Activated naive CD8-positive, alpha-beta T cell treated with anti-CD3 and anti-CD28 coated beads, Interleukin-2, amount 50 U/mL, for 24 hours (primary cell): ENCODE measurements around the gene ARID5A.
A peak's percentile ranks its signal among the peaks of the same experiment; 100 is the strongest.

Experiments
- ATAC-seq: fragments of 150-1000 bp; cut with Tn5 transposase; one replicate; pipeline ENCODE4 v1.10.0; 2021
- DNase-seq: peaks from one replicate; pipeline ENCODE4 v3.0.0; 2021
- H3K27ac Mint-ChIP-seq: one replicate; pipeline ENCODE4 v1.8.0; 2021; ENCODE audit warnings: mild to moderate bottlenecking, mixed read lengths
- H3K27me3 Mint-ChIP-seq: one replicate; pipeline ENCODE4 v1.8.0; 2021; ENCODE audit warnings: mixed read lengths
- H3K36me3 Mint-ChIP-seq: one replicate; pipeline ENCODE4 v1.8.0; 2021; ENCODE audit warnings: low read depth, mixed read lengths
- H3K4me1 Mint-ChIP-seq: one replicate; pipeline ENCODE4 v1.8.0; 2021; ENCODE audit warnings: mixed read lengths
- H3K4me3 Mint-ChIP-seq: one replicate; pipeline ENCODE4 v1.8.0; 2021; ENCODE audit warnings: mild to moderate bottlenecking, moderate library complexity, mixed read lengths
- H3K9me3 Mint-ChIP-seq: one replicate; pipeline ENCODE4 v1.8.0; 2021; ENCODE audit warnings: mixed read lengths

Gene ARID5A

DNA sequence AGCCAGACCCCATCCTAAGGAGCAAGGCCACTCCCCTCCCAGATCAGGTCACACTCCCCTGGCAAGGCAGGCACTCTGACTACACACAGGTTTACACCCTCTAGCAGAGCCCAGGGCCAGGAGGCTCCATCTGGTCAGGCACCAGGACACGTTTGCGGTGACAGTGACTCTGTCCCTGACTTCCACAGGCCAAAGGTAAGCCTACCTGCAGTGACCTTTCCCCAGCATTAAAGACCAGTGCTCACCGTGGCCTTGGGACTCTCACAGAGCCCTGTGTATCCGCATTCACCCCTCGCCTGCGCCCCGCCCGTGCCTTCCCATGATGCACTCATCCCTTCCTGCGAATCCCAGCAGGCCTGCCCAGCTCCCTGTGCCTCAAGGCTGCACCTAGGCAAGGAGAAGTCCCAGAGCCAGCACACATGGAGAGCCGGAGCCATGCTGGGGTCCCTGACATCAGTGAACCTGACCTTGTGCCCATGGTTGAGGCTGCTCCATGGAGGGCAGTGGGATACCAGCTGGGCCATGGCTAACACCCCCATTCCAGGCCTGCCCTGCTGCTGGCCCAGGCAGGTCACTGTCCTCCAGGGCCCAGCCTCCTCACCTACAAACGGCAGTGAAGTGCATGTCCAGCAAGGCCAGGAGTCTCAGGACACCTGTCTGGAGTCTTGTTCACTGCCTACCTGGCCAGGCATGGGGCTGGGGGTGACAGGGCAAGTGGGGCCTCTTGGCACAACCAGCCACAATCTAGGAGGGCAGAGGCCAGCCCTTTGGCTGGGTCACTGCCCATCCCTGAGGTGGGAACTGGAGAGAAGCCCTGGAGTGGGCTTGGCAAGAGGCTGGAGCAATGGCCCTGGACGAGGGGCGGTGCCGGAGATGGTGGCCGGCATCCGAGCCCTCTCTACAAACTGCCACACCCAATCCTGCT lies 34.4 kb upstream of the ARID5A start:
- Mint-ChIP-seq H3K4me1 (peaks cover 11% of the 10 kb centered on the region), H3K4me3 (no peak overlapping the region)
- ATAC-seq: no peak

DNA sequence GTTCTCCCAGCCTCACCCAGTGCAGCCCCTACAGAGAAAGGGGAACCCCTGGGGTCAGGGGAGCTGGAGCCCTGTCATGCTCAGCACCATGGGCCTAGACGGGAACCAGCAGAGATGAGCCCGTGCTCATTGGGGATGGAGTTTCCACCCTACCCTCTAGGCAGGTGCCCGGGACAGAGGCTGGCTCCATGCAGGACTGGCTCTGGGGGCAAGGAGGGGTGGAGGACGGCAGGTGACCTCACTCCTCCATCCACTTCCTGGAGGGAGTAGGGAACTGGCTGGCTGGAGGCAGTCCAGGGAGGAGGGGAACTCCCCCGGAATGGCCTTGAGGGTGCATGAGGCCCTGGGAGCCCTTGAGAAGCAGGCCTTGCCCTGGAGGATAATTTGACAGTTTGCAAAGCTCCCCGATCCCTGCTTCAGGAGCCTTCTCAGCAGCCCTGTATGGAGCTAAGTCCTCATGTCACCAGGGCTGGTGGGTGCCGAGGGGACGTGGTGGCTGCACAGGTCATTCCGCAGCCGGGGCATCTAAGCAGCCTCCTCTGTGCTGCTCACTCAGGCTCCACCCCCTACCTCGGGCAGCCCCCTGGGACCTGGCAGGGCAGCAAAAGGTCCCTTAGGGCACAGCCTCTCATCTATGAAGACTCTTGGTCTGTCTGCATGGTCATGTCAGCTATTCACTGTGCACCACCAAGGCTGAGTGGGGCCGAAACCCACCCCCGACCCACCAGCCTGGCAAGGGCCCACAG lies 33.5 kb upstream of the ARID5A start:
- no peak for DNase-seq
- no peaks in the 10 kb centered on the region for H3K27me3 Mint-ChIP-seq
- H3K4me1 Mint-ChIP-seq: peaks cover 20% of the 10 kb centered on the region
- no peaks in the 10 kb centered on the region for H3K36me3 Mint-ChIP-seq
- ATAC-seq: no peak
- no peak overlapping the region for H3K27ac Mint-ChIP-seq
- no peak overlapping the region for H3K4me3 Mint-ChIP-seq
- no peaks in the 10 kb centered on the region for H3K9me3 Mint-ChIP-seq

More for the DNA sequence above, 34.4 kb upstream of the ARID5A start:
- Mint-ChIP-seq H3K27me3 (no peaks in the 10 kb centered on the region), H3K9me3 (no peaks in the 10 kb centered on the region), H3K36me3 (no peaks in the 10 kb centered on the region), H3K27ac (peak overlapping the region; percentile 20)
- no peak for DNase-seq

DNA sequence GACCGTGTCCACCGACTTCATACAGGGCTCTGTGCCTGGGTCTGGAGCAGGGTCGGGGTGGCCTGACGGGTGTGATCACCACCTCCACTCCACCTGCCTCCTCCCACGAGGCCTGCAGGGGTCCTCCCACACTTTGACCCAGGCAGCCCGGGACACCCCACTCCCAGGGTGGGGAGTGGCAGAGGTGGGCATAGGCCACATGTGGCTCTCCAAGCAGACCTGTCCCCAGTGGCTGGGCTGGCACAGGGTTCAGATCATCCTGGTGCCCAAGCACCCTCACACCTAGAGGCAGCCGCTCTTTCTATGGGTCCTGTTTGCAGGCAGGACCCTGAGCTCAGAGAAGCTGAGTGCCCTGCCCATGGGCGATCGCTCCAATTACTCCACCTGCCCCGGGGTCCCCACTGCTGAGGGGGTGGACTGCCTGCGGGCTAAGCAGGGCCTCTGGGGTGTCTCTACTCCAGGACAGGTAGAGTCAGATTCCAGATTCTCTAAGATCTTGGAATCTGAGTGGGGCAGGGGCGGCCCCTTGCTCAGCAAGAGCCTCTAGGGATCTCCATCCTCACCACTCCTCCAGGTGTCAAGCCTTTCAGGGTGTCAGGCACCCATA lies 32.8 kb upstream of the ARID5A start:
- H3K36me3 Mint-ChIP-seq: no peaks in the 10 kb centered on the region

DNA sequence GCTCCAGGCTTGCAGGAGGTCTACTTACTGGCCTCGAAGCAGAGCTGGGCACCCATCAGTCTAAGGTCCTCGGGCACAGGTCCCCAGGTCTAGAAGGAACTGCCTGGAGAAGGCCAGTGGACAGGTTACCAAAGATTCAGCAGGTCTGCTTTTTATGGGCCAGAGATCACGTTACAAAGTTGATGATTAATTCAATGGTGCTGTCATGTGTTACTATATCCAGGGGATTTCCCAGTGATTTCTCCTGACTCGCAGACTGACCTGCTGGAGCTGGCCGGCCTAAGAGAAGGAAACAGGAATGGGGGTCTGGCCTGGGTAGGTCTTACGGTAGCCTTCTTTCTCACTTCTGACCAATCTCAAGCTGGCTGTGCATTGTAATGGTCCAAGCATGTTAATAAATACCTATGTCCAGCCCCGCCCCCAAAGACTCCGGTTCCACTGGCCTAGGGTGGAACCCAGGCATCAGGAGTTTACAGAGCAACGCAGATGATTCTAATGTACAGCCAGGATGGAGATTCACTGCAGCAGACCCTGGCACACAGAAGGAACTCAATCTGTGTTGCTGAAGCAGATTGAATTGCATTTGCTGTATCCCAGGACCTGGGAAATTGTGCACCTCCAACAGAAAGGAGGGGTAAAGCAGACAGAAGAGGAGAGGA lies 31.2 kb upstream of the ARID5A start, which contains the start of gene NEURL3:
Gene NEURL3 (minus strand): TSS at position 127 of the 659 bp plus-strand sequence. CDS start 71 bp downstream, at position 56.
- Mint-ChIP-seq H3K27me3 (peaks cover 5% of the 10 kb centered on the region), H3K4me3 (no peak within 1 kb of the TSS), H3K36me3 (no peaks in the 10 kb centered on the region), H3K4me1 (peaks cover 31% of the 10 kb centered on the region), H3K9me3 (no peaks in the 10 kb centered on the region), H3K27ac (no peak within 1 kb of the TSS)
- no peak for ATAC-seq
- DNase-seq: no peak

More for the DNA sequence above, 32.8 kb upstream of the ARID5A start:
- no peaks in the 10 kb centered on the region for H3K9me3 Mint-ChIP-seq
- no peak overlapping the region for H3K4me3 Mint-ChIP-seq
- DNase-seq (no peak), ATAC-seq (no peak)
- H3K27ac Mint-ChIP-seq: no peak overlapping the region
- peaks cover 21% of the 10 kb centered on the region for H3K4me1 Mint-ChIP-seq
- H3K27me3 Mint-ChIP-seq: no peaks in the 10 kb centered on the region

DNA sequence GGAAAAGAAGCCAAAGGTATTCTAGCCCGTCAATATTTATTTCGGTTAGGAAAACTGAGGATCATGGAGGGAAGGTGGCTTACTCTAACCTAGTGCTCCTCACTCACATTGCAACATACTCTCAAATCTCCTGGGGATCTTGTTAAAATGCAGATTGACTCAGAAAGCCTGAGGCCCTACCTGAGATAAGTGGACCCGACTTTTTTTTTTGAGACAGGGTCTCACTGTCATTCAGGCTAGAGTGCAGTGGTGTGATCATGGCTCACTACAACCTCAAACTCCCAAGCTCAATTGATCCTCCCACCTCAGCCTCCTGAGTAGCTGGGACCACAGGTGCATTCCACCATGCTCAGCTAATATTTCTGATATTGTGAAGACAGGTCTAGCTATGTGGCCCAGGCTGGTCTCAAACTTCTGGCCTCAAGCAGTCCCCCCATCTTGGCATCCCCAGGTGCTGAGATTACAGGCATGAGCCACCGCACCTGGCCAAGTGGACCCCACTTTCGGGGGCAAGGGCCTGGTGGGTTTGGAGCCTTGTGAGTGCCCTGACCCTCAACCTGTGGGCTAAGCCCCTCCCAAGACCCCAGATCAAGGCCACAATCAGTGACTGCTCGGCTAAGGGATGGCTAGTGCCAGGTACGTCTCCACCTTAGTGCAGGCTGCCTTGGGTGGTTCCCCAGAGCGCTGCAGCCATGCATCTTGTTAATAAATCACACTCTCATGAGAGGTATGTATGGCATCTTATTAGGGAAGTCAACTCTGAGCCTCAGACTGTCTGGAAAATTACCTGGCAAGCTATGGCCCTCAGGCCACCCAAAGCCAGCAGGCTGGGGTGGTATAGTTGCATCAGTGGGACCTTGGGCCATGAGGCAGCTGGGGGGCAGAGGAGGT lies 30.3 kb upstream of the ARID5A start:
- Mint-ChIP-seq H3K4me3 (no peak overlapping the region), H3K36me3 (no peaks in the 10 kb centered on the region)
- no peak for DNase-seq

DNA sequence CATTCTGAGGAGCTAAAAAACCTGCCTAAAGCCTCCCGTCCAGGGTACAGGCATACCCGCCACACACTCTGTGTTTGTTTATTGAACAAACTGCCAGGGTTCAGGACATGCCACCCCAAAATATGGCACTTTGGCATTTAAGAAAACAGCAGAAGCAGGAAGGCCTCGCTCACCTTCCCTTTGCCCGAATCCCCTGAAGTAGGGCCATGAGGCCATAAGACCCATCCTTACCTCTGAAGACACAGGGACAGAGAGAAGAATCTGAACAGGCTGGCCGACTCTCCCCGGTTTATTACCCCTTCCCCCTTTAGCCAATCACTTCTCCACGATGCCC lies 29.7 kb upstream of the ARID5A start:
- no peak for ATAC-seq
- Mint-ChIP-seq H3K27ac (no peak overlapping the region), H3K4me1 (peaks cover 23% of the 10 kb centered on the region), H3K9me3 (no peaks in the 10 kb centered on the region), H3K27me3 (peaks cover 5% of the 10 kb centered on the region), H3K4me3 (no peak overlapping the region), H3K36me3 (no peaks in the 10 kb centered on the region)
- DNase-seq: no peak

More for the DNA sequence above, 30.3 kb upstream of the ARID5A start:
- Mint-ChIP-seq H3K27ac (no peak overlapping the region), H3K27me3 (peaks cover 5% of the 10 kb centered on the region), H3K9me3 (no peaks in the 10 kb centered on the region), H3K4me1 (peaks cover 30% of the 10 kb centered on the region)
- ATAC-seq: no peak

DNA sequence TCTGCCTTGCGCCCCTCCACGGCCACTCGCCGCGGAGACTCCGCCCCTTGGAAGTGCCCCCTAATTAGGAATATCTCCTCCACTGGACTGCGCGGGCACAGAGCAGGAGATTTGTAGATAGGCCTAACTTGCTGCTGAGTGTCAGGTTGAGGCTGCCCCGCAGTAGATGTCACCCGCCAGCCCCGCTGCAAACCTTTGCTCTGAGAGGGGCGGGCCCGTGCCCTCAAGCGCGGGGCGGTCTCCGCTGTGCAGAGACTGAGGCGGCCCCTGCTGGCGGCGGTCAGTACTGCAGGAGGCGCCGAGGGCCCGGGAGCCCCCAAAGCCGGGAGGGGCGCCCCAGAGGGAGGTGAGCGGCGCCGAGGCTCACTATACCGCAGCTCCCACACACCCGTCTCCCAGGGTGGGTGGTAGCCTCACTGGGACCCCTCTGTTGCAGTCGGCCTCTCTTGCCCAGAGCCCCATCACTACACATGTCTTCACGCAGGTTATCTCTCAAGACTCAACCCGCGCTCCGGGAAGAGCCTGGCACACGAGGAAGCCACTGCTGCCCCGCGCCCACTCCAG lies 28.5 kb upstream of the ARID5A start:
- peak; percentile 95 for DNase-seq
- H3K9me3 Mint-ChIP-seq: no peaks in the 10 kb centered on the region
- peaks cover 7% of the 10 kb centered on the region for H3K27me3 Mint-ChIP-seq
- peaks cover 19% of the 10 kb centered on the region for H3K4me1 Mint-ChIP-seq
- H3K4me3 Mint-ChIP-seq: peak overlapping the region; percentile 64
- no peaks in the 10 kb centered on the region for H3K36me3 Mint-ChIP-seq
- H3K27ac Mint-ChIP-seq: peak overlapping the region; percentile 54
- peak; percentile 86 for ATAC-seq

DNA sequence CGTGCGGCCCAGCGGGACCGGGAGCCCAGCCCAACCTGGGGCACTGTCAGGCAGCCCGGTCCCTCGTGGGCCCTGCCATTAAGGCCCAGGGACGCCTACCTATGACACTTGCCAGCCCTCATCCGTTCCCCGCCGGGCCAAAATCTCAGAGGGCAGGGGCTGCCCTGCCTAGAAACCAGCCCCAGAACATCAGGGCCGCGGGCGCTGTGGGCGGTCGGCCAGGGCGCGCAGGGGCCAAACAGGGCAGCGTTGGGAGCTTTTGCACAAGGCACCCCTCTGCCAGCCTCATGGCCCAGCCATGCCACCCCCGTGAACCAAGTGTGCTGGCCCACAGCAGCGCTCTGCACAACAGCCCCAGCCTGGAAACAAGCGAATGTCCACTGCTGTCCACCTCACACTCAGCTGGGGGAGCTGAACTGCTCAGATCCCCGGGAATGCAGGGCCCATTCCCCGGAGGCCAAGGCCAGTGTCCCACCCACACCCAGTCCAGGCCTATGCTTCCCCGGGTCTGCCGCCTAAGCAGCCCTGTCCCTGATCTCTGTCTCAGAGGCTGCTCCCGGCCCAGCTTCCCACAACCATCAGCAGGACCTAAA lies 27.9 kb upstream of the ARID5A start:
- H3K4me1 Mint-ChIP-seq: peaks cover 19% of the 10 kb centered on the region
- no peaks in the 10 kb centered on the region for H3K36me3 Mint-ChIP-seq
- H3K4me3 Mint-ChIP-seq: no peak overlapping the region
- peaks cover 7% of the 10 kb centered on the region for H3K27me3 Mint-ChIP-seq
- H3K27ac Mint-ChIP-seq: no peak overlapping the region
- ATAC-seq (no peak), DNase-seq (no peak)
- no peaks in the 10 kb centered on the region for H3K9me3 Mint-ChIP-seq

DNA sequence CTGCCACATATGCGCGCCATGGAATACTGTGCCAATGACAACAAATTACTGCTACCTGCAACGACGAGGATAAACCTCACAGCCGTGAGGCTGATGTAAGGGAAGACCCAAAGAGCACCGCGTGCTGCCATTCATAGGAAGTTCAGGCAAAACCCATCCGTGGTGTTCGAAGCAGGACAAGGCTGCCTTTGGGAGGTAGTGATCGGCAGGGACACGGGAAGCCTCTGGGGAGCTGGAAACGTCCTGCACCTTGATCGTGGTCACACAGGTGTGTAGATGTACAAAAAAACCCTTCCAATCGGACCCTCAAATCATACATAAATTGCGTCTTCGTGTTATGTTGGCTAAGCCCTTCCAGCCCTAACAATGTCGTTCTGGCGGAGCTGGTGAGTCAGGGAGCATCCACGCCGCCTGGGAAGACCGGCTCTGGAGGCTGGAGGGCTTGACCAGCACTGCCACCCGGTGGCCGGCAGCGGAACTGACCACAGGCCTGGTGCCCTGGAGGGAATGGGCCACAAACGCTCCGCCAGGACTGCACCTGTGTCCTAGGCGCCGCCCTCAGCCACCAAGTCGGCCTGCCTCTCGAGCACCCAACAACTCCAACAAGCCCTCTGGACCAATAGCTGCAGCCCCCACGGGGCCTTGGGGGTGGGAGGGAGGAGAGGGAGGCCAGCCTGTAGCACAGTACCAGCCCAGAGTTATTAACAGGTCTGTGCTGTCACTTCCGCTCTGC lies 27.3 kb upstream of the ARID5A start:
- Mint-ChIP-seq H3K36me3 (no peaks in the 10 kb centered on the region), H3K27me3 (peaks cover 7% of the 10 kb centered on the region), H3K27ac (no peak overlapping the region), H3K4me1 (peaks cover 19% of the 10 kb centered on the region), H3K4me3 (no peak overlapping the region), H3K9me3 (no peaks in the 10 kb centered on the region)
- peak; percentile 85 for DNase-seq
- ATAC-seq: peak; percentile 70

DNA sequence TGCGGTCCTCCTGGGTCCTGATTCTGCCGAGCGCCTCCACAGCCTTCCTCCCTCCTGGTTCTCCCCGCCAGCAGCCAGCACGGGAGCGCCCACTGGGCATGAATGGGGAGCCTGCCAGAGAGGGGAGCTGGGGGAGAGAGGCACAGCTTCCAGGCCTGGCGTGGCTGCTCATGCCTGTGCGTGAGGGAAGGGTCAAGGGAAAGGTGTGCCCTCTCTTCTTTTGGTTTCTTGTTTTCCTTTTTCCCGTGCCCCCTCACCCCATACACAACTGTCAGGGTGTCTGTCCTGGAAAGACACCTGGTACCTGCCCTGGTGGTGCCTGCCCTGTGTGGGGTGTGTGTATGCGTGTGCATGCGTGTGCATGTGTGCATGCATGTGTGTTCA lies 26.7 kb upstream of the ARID5A start:
- peaks cover 19% of the 10 kb centered on the region for H3K4me1 Mint-ChIP-seq
- DNase-seq (no peak), ATAC-seq (no peak)
- no peaks in the 10 kb centered on the region for H3K36me3 Mint-ChIP-seq
- no peaks in the 10 kb centered on the region for H3K9me3 Mint-ChIP-seq
- peak overlapping the region; percentile 18 for H3K27ac Mint-ChIP-seq
- H3K27me3 Mint-ChIP-seq: peaks cover 7% of the 10 kb centered on the region
- no peak overlapping the region for H3K4me3 Mint-ChIP-seq

DNA sequence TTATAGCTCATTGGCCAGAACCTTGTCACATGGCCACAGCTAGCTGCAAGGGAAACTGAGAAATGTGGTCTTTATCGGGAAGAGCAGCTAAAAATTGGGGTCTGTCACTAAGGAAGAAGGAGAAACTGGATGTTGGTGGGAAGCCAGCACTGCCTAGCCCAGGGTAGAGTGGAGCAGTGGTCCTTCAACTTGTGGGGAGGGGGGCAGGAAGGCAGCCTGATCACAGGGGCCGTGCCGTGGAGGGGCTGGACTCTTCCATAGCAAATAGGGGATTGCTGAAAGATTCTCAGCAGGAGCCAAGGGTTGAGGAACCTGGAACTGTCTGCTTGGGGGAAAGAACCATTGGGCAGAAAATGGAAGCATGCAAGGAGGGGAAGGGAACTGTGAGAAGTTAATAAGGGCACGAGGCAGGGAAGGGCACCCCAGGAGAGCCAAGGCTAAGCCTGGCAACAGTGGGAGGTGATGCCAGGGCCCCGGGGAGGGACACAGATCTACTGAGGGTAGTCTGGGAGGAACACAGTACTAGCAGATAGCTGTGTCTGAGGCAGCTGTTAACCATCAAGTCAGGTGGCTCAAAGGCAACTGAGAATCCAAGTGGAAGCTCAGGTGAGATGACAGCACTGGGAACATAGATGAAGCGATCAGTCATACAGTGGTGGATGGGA lies 25.5 kb upstream of the ARID5A start:
- ATAC-seq (no peak), DNase-seq (no peak)
- Mint-ChIP-seq H3K36me3 (no peaks in the 10 kb centered on the region), H3K27ac (no peak overlapping the region), H3K4me1 (peaks cover 19% of the 10 kb centered on the region), H3K27me3 (peaks cover 7% of the 10 kb centered on the region), H3K9me3 (no peaks in the 10 kb centered on the region), H3K4me3 (no peak overlapping the region)

DNA sequence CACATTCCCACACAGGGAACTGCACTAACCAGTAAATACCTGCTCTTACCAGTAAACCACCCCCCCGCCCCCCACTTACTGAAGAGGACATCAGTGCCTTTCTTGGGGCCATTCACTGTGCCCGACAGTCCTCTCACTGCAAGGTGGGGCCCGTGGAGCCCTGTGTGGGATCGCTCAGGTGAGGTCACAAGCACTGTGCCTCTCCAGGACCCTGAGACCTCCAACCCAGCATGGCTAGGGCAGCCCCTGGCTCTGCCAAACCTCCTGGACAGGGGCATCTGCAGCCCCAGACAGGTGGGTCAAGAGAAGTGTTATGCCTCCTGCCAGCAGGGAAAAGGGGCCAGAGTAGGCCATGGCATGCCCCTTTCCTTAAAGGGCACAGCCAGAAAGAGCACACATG lies 24.7 kb upstream of the ARID5A start:
- Mint-ChIP-seq H3K4me3 (no peak overlapping the region), H3K27me3 (peaks cover 7% of the 10 kb centered on the region), H3K9me3 (peaks cover 5% of the 10 kb centered on the region), H3K27ac (no peak overlapping the region), H3K4me1 (peaks cover 19% of the 10 kb centered on the region), H3K36me3 (no peaks in the 10 kb centered on the region)
- ATAC-seq (no peak), DNase-seq (no peak)
